Lower leg skin (tissue), 4 donors: ENCODE measurements around the gene INPP5F. TPM values are rescaled to one million over a fixed set of nuclear protein-coding genes. Genes with fewer than 3 reads are reported as not detected.
"Not testable (repeated sequence)": the region's sequence is repeated elsewhere in the genome, so short reads cannot be mapped to it uniquely, and the experiment has no call there.

ENCODE experiments used
- DNase-seq, 2 donors: peaks; one replicate each; pipeline ENCODE4 v3.0.0-alpha.2; 2019; ENCODE audit warnings: low spot score in 2 of 2
- H3K4me3 ChIP-seq: fragments of 200-600 bp; sonication (generic); 2 replicates; pipeline ENCODE4 v1.5.1; 2017; ENCODE audit warnings: mild to moderate bottlenecking, low read depth; ENCODE audit not compliant: poor library complexity, severe bottlenecking
- POLR2A ChIP-seq, 2 donors: fragments of 450-650 bp; IDR thresholded peaks; one replicate each; pipeline ENCODE4 v1.6.1; 2016 to 2017; ENCODE audit warnings: antibody characterized with exemption in 2 of 2, mild to moderate bottlenecking in 1 of 2, moderate library complexity in 1 of 2
- WGBS, 2 donors: methylation state at CpG; one replicate each; pipeline ENCODE4 v1.1.5; 2018; 5-methylcytosine and 5-hydroxymethylcytosine counted together
- intact Hi-C: fragments of 100-400 bp; cut with DNase I; formaldehyde crosslinking; loops from one replicate; pipeline ENCODE4 v1.15.0; 2023; ENCODE audit warnings: low total_unique reads
- total RNA-seq, 4 donors: library from RNA; depleted of rRNA; stranded (reverse); fragments of >200 nt; gene quantifications; one replicate each; pipeline ENCODE4 v1.1.0, GENCODE V29; 2016
- TF ChIP-seq, protein P1 (sequence below), 3 donors: fragments of 450-650 bp; IDR thresholded peaks; one replicate each; pipeline ENCODE4 v1.5.1; 2016; ENCODE audit warnings: antibody characterized with exemption in 3 of 3, mild to moderate bottlenecking in 3 of 3, moderate library complexity in 2 of 3

The INPP5F gene
- total RNA-seq, 4 donors from 2014 or later = 13.8 to 17.1 (median 15.0) TPM

DNA sequence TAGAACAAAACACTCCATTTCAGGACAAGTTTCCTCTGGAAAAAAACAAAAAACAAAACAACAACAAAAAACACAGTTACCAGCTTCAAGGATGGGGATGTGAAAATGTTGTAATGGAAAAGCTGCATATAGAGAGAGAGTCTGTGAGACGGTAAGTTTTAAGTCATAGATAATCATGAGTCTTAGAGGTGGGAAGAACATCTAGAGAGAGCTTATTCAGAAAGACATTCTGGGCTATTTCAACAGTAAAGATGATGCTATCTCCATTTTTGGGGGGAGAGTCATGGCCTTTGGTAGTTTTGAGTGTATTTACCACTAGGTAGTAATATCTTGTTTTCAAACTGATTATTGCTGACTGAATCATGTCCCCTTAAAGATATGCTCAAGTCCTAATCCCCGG lies 23.3 kb upstream of the INPP5F start:
- intact Hi-C loops = no loop called here
- 84 to 85% methylated on average over 2 of the region's 2 CpGs for WGBS, 2 donors
- H3K4me3 ChIP-seq = no peak overlapping the region
- no peak for DNase-seq
- no peak for TF ChIP-seq POLR2A (IDR thresholded peaks at IDR 0.05)
- TF ChIP-seq, protein P1, sequence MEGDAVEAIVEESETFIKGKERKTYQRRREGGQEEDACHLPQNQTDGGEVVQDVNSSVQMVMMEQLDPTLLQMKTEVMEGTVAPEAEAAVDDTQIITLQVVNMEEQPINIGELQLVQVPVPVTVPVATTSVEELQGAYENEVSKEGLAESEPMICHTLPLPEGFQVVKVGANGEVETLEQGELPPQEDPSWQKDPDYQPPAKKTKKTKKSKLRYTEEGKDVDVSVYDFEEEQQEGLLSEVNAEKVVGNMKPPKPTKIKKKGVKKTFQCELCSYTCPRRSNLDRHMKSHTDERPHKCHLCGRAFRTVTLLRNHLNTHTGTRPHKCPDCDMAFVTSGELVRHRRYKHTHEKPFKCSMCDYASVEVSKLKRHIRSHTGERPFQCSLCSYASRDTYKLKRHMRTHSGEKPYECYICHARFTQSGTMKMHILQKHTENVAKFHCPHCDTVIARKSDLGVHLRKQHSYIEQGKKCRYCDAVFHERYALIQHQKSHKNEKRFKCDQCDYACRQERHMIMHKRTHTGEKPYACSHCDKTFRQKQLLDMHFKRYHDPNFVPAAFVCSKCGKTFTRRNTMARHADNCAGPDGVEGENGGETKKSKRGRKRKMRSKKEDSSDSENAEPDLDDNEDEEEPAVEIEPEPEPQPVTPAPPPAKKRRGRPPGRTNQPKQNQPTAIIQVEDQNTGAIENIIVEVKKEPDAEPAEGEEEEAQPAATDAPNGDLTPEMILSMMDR (IDR thresholded peaks at IDR 0.05) = no peak

DNA sequence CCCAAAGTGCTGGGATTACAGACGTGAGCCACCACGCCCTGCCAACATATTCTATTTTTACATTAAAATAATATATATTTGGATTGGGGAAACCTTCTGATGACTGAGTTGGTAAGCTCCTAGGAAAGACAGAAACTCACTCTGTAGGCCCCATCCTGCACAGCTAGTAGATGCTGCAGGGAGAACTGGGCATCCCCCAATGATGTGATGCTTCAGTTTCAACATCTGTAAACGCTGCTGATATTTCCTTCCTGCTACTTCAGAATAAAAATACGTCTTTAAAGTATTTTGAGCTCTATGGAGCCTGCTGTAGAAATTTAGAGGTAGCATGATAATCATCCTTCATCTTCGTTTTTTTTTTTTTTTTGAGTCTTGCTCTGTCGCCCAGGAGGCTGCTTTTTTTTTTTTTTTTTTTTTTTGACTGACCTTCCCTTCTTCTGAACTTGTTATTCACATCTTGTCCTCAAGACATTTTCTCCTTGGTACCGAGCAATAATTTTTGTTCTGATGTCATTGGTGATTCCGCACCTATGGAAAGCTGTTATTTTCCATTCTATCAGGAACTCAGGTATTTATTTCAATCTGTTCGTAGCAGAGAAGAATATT lies 21.8 kb upstream of the INPP5F start:
- 84 to 86% methylated on average over 9 of the region's 9 CpGs for WGBS, 2 donors
- DNase-seq = no peak
- no peak overlapping the region for H3K4me3 ChIP-seq
- intact Hi-C loops = no loop called here
- TF ChIP-seq POLR2A (IDR thresholded peaks at IDR 0.05) = no peak
- TF ChIP-seq, protein P1 (IDR thresholded peaks at IDR 0.05) = no peak

GRCh38 chr10:119705434-119705831 lies 20.4 kb upstream of the INPP5F start:
- intact Hi-C loops = no loop called here
- no peak overlapping the region for H3K4me3 ChIP-seq
- WGBS, 2 donors = 80 to 85% methylated on average over 3 of the region's 3 CpGs
- no peak for DNase-seq
- TF ChIP-seq, protein P1 (IDR thresholded peaks at IDR 0.05) = no peak
- no peak for TF ChIP-seq POLR2A (IDR thresholded peaks at IDR 0.05)

GRCh38 chr10:119706521-119707278 lies 19.1 kb upstream of the INPP5F start:
- intact Hi-C loops = no loop called here
- DNase-seq = no peak
- no peak overlapping the region for H3K4me3 ChIP-seq
- WGBS, 2 donors = 75 to 78% methylated on average over 7 of the region's 7 CpGs
- TF ChIP-seq, protein P1 (IDR thresholded peaks at IDR 0.05) = no peak
- TF ChIP-seq POLR2A (IDR thresholded peaks at IDR 0.05) = no peak

DNA sequence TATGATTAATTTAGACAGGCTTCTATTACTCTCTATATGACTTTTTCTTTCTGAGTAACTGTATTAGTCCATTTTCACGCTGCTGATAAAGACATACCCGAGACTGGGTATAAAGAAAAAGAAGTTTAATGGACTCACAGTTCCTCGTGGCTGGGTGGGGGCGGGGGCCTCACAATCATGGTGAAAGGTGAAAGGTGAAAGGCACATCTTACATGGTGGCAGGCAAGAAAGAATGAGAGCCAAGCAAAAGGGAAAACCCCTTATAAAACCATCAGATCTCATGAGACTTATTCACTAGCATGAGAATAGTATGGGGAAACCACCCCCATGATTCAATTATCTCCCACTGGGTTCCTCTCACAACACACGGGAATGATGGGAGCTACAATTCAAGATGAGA lies 18.5 kb upstream of the INPP5F start:
- H3K4me3 ChIP-seq, DNase-seq, intact Hi-C loops: not testable (repeated sequence)
- 86 to 89% methylated on average over 5 of the region's 5 CpGs for WGBS, 2 donors

GRCh38 chr10:119710935-119711334 lies 14.9 kb upstream of the INPP5F start:
- DNase-seq, H3K4me3 ChIP-seq, intact Hi-C loops: not testable (repeated sequence)
- 47 to 60% methylated on average over 1 of the region's 1 CpG for WGBS, 2 donors
